ENCODE measurements around the gene RAI14.

RAI14 gene

DNA sequence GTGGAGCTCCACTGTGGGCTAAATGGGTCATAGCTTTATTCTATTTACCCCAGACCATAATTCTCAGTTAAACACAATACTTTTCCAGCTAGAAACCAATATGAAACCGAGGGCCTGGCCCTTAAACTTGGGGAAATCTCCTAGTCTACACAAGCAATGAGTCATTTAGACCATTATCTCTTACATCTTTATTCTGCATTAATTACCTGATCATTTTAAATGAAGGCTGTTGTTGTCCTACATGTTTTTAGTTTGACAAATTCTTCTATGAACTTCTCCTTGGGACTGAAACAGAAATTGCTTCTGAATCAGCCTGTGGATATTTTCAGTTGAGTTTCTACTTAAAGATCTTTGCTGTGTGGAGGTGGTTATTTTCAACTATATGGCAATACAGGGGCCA, 37.9 kb downstream of the RAI14 start:
- no peak for DNase-seq (ENCODE audit: extremely low spot score)
- TF ChIP-seq, protein P1, sequence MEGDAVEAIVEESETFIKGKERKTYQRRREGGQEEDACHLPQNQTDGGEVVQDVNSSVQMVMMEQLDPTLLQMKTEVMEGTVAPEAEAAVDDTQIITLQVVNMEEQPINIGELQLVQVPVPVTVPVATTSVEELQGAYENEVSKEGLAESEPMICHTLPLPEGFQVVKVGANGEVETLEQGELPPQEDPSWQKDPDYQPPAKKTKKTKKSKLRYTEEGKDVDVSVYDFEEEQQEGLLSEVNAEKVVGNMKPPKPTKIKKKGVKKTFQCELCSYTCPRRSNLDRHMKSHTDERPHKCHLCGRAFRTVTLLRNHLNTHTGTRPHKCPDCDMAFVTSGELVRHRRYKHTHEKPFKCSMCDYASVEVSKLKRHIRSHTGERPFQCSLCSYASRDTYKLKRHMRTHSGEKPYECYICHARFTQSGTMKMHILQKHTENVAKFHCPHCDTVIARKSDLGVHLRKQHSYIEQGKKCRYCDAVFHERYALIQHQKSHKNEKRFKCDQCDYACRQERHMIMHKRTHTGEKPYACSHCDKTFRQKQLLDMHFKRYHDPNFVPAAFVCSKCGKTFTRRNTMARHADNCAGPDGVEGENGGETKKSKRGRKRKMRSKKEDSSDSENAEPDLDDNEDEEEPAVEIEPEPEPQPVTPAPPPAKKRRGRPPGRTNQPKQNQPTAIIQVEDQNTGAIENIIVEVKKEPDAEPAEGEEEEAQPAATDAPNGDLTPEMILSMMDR (IDR thresholded peaks at IDR 0.05; ENCODE audit: control extremely low read depth, extremely low read depth, low read depth, missing control alignments), result no peak
- ChIA-PET POLR2A (no interaction called here), CTCF (interaction anchor here (0.8 to 2.6 kb wide), 3 partner anchors 9 to 11 kb away, joined by 3 to 13 read pairs (median 3); no protein-coding TSS in a partner anchor)

DNA sequence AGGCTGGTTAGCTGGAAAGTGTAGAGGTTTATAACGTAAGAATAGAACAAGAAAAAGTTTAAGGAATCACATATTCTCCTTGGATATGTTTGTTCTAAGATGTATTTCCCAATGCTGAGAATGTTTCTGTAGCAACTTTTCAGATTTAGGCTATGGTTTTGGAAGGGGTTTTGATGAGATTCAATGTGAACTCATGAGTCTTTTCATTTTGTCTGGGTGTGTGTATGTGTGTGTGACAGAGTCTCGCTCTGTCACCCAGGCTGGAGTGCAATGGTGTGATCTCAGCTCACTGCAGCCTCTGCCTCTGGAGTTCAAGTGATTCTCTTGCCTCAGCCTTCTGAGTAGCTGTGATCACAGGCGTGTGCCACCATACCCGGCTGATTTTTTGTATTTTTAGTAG, 38.6 kb downstream of the RAI14 start:
- TF ChIP-seq, protein P1 (IDR thresholded peaks at IDR 0.05; ENCODE audit: control extremely low read depth, extremely low read depth, low read depth, missing control alignments), result no peak
- ChIA-PET CTCF (interaction anchor here (0.9 to 2.6 kb wide), 5 partner anchors 9 to 171 kb away, joined by 3 to 13 read pairs (median 3); no protein-coding TSS in a partner anchor), POLR2A (no interaction called here)

DNA sequence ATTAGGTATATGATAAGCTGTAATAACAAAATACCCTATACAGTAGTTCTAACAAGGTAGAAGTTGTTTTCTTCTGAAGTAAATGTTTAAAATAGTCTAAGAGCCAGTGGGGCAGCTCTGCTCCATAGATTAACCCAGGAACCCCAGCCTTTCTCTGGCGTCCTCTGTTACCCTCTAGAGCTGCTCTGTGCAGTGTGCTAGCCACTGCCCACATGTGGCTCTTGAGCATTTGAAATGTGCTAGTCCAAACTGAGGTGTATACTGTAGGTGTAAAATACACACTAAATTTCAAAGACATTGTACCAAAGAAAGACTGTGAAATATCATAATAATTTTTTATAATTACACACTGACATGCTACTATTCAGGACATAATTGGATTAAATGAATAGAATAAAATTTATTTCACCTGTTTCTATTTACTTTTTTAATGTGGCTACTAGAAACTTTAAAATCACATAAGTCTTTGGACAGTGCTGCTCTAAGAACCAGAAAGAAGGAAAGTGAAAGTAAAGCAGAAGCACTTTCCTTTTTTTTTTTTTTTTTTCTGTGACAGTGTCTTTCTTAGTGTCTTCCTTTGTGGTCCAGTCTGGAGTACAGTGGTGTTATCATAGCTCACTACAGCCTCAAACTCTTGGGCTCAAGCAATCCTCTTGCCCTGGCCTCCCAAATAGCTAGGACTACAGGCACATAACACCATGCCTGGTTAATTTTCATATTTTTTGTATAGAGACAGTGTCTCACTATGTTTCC, 39.3 kb downstream of the RAI14 start:
- POLR2A ChIA-PET, result no interaction called here
- CTCF ChIA-PET, result interaction anchor here (0.9 to 2.6 kb wide), 4 partner anchors 10 to 172 kb away, joined by 3 to 13 read pairs (median 3); no protein-coding TSS in a partner anchor
- TF ChIP-seq, protein P1 (IDR thresholded peaks at IDR 0.05; ENCODE audit: control extremely low read depth, extremely low read depth, low read depth, missing control alignments), result no peak
- peak; percentile 27 for DNase-seq (ENCODE audit: extremely low spot score)

More for the DNA sequence above, 38.6 kb downstream of the RAI14 start:
- DNase-seq (ENCODE audit: extremely low spot score), result no peak

DNA sequence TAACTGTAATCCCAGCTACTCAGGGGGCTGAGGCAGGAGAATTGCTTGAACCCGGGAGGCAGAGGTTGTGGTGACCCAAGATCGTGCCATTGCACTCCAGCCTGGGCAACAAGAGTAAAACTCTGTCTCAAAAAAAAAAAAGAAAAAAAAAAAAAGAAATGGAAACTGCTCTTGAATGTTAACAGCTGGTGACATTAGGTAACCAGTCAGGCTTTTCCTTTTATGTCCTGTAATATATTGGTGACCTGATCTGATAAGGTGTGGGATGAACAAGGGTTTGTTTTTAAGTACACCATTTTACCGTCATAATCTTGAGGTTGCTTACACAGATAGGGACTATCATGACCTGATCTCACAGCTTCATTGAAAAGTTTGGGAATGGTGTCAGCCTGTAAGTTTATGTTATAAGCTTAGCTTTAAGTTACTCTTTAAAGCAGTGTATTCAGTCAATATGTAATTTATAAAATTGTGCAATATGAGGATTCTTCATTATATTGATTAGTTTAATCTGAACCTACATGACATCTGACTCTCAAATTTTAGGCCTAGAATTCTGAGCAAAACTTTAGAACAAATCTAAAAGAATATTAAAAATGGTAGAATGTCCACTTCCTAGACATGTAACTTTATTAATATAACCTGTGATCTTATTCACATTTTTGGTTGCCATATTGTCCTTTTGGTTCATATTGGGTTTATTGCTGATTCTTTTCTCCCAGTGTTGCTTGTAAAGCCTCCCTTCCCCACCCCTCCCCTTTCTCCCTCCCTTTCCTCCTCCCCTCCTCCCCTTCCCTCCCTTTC, 41.4 kb downstream of the RAI14 start:
- POLR2A ChIA-PET, result no interaction called here
- CTCF ChIA-PET, result interaction anchor here (1.2 kb wide), 2 partner anchors 10 to 15 kb away, joined by 3 to 4 read pairs; no protein-coding TSS in a partner anchor
- TF ChIP-seq, protein P1 (IDR thresholded peaks at IDR 0.05; ENCODE audit: control extremely low read depth, extremely low read depth, low read depth, missing control alignments), result no peak
- no peak for DNase-seq (ENCODE audit: extremely low spot score)

DNA sequence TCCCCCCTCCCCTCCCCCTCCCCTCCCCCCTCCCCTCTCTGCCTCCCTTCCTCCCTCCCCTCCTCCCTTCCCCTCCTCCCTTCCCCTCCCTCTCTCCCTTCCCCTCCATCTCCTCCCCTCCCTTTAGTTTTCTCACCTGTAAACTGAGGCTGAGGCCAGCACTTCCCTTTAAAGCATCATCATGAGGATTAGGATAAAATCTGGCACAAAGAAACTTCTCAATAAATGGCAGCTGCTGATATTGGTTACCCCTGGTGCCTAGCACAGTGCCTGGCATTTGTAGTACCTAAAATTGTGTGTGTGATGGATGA, 41.9 kb downstream of the RAI14 start:
- ChIA-PET POLR2A (no interaction called here), CTCF (interaction anchor here (1.2 kb wide), 1 partner anchor 10 kb away, joined by 4 read pairs; no protein-coding TSS in a partner anchor)
- TF ChIP-seq, protein P1 (IDR thresholded peaks at IDR 0.05; ENCODE audit: control extremely low read depth, extremely low read depth, low read depth, missing control alignments), result no peak
- DNase-seq (ENCODE audit: extremely low spot score), result no peak

DNA sequence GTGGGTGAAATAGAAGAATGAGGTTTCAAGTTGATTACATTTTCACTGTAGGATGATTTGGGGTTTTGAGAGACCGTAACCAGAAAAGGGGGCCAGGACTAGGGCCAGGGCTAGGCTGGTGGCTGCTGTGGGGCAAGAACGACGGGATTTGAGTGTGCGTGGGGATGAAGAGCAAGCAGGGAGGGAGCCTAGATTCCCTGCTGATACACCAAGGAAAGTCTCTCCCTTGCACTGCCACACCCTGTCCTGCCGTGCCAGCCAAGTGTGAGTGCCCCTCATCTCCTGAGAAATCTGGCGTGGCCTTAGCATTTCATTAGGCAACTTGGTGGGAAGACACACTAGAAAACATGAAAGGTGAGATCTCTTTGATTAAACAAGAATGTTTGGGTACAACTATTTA, 42.6 kb downstream of the RAI14 start:
- ChIA-PET POLR2A (no interaction called here), CTCF (no interaction called here)
- TF ChIP-seq, protein P1 (IDR thresholded peaks at IDR 0.05; ENCODE audit: control extremely low read depth, extremely low read depth, low read depth, missing control alignments), result no peak

More for the DNA sequence above, 42.6 kb downstream of the RAI14 start:
- no peak for DNase-seq (ENCODE audit: extremely low spot score)

Measured in GM10248 (cell line).